ENCODE data around the gene C5orf22.

The C5orf22 gene

DNA sequence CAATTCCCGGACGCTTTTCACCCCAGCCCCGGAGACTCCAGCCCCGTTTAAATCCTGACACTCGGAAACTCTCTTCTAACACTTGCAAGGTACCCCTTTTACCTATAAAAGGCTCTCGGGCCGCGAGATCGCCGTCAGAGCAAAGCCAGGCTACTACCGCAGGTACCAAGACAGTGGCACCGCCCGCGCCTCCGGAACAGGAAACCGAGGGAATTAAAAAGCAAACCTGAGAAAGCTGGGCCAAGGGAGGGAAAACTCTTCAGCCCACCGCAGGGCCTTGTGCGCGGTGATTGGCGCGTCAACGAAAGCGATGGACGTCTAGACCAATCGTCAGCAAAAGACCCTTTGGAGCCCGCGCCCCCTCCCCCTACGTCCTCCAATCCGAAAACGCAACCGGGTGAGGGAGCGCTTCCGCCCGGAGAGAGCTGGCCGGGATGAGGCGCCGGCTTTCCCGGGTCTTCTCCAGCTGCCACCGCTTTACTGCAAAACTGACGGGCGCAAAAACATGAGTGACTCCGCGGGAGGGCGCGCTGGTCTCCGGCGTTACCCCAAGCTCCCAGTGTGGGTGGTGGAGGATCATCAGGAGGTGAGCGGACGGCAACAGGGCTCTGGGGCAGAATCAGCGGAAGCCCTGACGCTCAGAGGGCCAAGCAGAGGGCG is at the start of gene C5orf22, which contains the start of gene DROSHA:
C5orf22 (plus strand) TSS at position 414 of the 660 bp plus-strand sequence; CDS start at position 506, 92 bp downstream.
DROSHA (minus strand) TSS at position 206 of the 660 bp plus-strand sequence. CDS start 3,034 bp downstream, outside the sequence.
- peak within 1 kb of the TSS; percentile 98 for H3K27ac Mint-ChIP-seq
- no peaks in the 10 kb centered on the region for H3K9me3 Mint-ChIP-seq
- peaks cover 94% of the 10 kb centered on the region for H3K36me3 Mint-ChIP-seq (ENCODE audit: low read depth)
- H3K27me3 Mint-ChIP-seq: no peaks in the 10 kb centered on the region
- H3K4me1 Mint-ChIP-seq (ENCODE audit: low read depth): peaks cover 52% of the 10 kb centered on the region
- peak within 1 kb of the TSS; percentile 94 for H3K4me3 Mint-ChIP-seq
- DNase-seq: peak; percentile 94

DNA sequence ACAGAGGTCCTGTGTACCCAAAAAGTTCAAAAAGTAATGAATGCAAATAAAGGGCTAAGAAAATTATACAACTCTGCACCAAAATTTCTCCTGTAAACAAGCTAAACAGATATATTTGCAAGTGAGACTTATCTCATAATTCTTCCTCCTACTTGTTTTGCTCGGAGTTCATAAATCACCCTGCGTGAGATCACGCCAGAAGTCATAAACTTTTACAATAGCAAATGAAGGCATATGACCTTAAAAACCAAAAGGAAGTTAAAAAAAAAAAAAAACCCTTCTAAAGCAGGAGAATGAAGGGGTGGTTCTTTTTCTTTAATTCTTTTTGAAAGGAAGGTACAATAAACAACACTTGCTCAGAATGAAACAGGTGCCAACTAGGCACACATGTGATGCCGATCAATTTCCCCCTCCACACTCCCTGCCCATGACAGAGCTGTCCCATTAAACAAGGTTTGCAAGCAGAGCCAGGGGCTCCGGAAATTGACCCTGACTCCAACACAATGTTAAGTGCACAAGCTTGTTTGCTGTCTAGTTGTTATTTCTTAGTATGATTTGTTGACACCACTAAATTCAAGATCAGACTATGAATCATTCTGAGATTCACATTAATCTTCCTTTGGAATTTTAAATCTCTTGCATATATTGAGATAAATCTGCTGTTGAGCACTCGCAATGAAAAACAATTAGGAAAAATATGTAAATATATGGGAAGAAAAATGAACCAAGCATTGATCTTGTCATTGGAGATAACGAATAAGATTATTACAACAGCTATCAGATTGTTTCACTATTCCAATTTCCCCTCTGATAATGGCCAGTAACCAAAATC is 46.5 kb upstream of the C5orf22 start:
- no peaks in the 10 kb centered on the region for H3K4me1 Mint-ChIP-seq (ENCODE audit: low read depth)
- H3K27me3 Mint-ChIP-seq: no peaks in the 10 kb centered on the region
- no peak for DNase-seq
- H3K27ac Mint-ChIP-seq: no peak overlapping the region
- H3K4me3 Mint-ChIP-seq: no peak overlapping the region
- peaks cover 91% of the 10 kb centered on the region for H3K36me3 Mint-ChIP-seq (ENCODE audit: low read depth)
- no peaks in the 10 kb centered on the region for H3K9me3 Mint-ChIP-seq

DNA sequence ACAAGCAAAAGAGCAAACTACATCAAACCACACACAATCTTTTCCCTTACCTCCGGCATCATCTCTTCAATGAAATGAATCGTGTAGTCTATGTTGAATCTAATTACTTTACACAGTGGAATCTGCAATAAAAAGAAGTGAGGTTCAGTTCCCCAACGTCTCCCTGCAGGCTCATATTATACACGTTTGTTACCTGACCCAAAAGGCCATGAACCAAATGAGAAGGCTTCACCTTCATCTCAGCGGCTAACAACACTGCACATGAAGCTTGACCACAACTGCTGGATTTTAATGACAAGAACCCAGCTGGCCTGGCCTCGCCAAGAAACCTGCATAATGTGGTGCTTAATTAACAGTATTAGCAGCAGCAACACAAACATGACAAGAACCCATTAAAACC is 45.7 kb upstream of the C5orf22 start:
- Mint-ChIP-seq H3K9me3 (no peaks in the 10 kb centered on the region), H3K27me3 (no peaks in the 10 kb centered on the region), H3K27ac (no peak overlapping the region), H3K4me1 (ENCODE audit: low read depth) (no peaks in the 10 kb centered on the region), H3K36me3 (ENCODE audit: low read depth) (peaks cover 91% of the 10 kb centered on the region), H3K4me3 (no peak overlapping the region)
- no peak for DNase-seq

DNA sequence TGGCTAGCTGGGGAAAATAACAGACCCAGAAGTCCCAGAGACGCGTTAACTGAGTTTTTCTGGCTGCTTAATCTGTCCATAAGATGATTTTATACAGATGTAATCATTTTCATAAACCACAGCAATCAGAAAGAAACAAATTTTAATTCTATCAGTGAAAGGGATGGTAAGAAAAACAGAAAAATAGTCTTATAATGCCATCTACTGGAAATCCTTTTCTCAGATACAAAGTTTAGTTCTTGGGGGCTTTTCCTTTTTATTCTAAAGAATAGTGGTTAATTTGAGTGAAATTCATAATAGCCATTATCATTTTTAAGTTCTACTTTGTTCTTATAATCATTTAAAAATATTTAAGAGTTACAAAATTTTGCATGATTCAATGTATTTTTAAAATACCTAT is 44.6 kb upstream of the C5orf22 start:
- Mint-ChIP-seq H3K4me1 (ENCODE audit: low read depth) (no peaks in the 10 kb centered on the region), H3K36me3 (ENCODE audit: low read depth) (peaks cover 91% of the 10 kb centered on the region), H3K4me3 (no peak overlapping the region), H3K27ac (no peak overlapping the region), H3K9me3 (no peaks in the 10 kb centered on the region), H3K27me3 (no peaks in the 10 kb centered on the region)
- DNase-seq: no peak

DNA sequence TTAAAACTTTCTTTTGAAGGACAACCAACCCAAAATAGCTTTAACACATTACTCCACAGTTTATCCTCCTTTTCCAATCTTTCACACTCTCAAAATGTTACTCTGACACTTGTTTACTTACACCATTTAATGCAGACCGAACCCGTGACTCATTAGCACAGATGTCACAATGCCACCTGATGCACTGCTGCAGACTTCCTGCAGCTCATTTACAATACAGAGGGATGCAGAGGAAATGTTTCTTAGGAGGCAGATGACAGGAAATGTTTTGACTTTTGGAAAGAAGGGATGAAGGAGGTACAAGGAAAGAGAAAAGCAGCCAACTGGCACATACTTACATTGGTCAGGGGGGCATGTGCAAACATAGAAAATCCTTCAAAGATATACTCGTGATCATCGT is 39.2 kb upstream of the C5orf22 start:
- Mint-ChIP-seq H3K4me3 (no peak overlapping the region), H3K36me3 (ENCODE audit: low read depth) (peaks cover 98% of the 10 kb centered on the region), H3K4me1 (ENCODE audit: low read depth) (no peaks in the 10 kb centered on the region), H3K27ac (no peak overlapping the region), H3K27me3 (no peaks in the 10 kb centered on the region), H3K9me3 (no peaks in the 10 kb centered on the region)
- DNase-seq: no peak

DNA sequence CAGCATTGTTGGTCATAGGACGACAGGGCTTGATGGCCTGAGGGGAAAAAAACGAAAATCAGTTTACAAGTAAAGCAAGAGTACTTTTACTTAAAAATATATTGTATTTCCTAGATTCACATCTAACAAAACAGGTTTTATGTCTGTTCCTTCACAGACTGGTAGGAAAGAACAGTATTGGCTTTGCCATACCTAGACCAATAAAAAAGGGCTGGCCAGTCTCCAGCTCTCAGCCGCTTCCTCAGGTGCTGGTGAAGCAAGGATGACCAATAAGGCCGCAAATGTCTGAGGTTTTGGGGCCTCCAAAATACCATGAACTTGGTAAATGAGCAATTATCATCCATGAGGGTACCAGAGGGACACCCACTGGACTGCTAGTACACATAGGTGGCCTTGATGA is 36.8 kb upstream of the C5orf22 start:
- H3K27ac Mint-ChIP-seq: no peak overlapping the region
- H3K36me3 Mint-ChIP-seq (ENCODE audit: low read depth): peaks cover 98% of the 10 kb centered on the region
- H3K4me1 Mint-ChIP-seq (ENCODE audit: low read depth): no peaks in the 10 kb centered on the region
- H3K27me3 Mint-ChIP-seq: no peaks in the 10 kb centered on the region
- no peaks in the 10 kb centered on the region for H3K9me3 Mint-ChIP-seq
- no peak for DNase-seq
- H3K4me3 Mint-ChIP-seq: no peak overlapping the region

DNA sequence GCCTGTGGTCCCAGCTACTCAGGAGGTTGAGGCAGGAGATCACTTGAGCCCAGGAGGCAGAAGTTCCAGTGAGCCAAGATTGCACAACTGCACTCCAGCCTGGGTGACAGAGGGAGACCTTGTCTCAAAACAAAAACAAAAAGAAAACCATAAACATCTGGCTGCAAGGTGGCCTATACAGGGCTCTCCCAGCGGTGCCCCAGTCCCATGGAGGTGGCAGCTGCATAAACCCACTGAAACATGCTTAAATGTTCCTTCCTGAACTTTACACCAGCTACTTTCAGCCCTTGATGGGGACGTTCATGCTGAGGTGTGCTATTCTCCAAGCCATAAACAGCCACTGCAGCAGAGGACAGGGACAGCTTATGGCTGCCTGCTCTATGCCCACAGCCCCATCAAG is 35.8 kb upstream of the C5orf22 start:
- H3K27me3 Mint-ChIP-seq: no peaks in the 10 kb centered on the region
- H3K4me1 Mint-ChIP-seq (ENCODE audit: low read depth): no peaks in the 10 kb centered on the region
- no peak overlapping the region for H3K27ac Mint-ChIP-seq
- H3K4me3 Mint-ChIP-seq: no peak overlapping the region
- DNase-seq: no peak
- H3K9me3 Mint-ChIP-seq: no peaks in the 10 kb centered on the region
- peaks cover 98% of the 10 kb centered on the region for H3K36me3 Mint-ChIP-seq (ENCODE audit: low read depth)

DNA sequence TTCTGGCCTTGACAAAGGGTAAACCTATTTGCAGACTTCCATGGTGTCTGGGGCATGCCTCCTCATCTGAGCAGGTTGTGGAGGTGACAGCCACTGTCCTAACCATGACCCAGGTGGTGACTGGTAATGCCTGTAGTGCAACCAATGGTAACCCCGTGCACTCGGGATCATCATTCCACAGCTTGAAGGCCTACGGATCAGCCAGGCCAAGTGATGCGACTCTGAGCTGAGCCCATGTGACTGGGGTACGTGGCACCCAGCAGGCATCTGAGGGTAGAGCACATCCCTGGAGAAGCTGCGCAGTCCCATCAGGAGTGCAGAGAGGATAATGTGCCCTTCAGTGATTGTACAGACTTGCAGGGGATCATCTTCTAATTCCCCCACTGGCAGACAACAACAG is 35.2 kb upstream of the C5orf22 start:
- Mint-ChIP-seq H3K27ac (no peak overlapping the region), H3K36me3 (ENCODE audit: low read depth) (peaks cover 98% of the 10 kb centered on the region), H3K4me1 (ENCODE audit: low read depth) (no peaks in the 10 kb centered on the region), H3K27me3 (no peaks in the 10 kb centered on the region), H3K9me3 (no peaks in the 10 kb centered on the region), H3K4me3 (no peak overlapping the region)
- no peak for DNase-seq

DNA sequence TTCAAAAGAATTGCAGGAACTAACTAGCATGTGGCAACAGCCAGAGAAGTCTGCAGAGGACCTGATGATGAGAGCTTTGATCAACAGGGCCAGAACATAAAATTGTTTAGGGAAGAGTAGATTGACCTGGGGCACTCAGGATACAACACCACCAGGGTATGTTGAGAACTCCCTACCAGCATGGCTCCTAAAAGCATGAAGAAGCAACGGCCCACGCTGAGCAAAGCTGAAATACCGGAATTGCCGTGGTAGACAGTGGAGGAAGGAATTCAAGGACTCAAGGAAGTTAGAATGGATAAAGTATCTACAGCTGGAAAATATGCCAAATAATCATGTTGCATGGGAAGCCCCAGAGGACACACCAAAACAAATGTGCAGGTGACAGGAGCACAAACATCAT is 31.8 kb upstream of the C5orf22 start:
- Mint-ChIP-seq H3K9me3 (no peaks in the 10 kb centered on the region), H3K27me3 (no peaks in the 10 kb centered on the region), H3K4me1 (ENCODE audit: low read depth) (no peaks in the 10 kb centered on the region), H3K36me3 (ENCODE audit: low read depth) (peaks cover 100% of the 10 kb centered on the region), H3K4me3 (no peak overlapping the region), H3K27ac (no peak overlapping the region)
- no peak for DNase-seq

DNA sequence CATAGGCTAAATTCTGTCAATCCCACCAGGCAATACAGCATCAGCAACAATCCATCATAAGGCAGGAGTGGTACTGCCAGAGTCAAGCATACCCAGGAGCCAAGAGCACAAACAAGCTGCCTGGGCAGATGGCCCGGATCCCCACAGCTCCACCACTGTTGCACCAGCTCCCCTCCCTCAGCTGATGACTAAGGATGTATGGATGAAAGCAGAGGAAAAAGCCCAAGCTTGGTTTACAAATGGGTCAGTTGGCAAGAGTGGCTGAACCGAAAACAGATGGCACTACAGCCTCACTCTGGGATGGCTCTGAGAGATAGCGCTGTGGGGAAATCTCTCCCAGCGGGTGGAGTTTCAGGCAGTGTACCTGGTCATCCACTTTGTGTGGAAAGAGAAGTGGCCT is 29.6 kb upstream of the C5orf22 start:
- H3K27ac Mint-ChIP-seq: no peak overlapping the region
- no peaks in the 10 kb centered on the region for H3K9me3 Mint-ChIP-seq
- no peak overlapping the region for H3K4me3 Mint-ChIP-seq
- no peaks in the 10 kb centered on the region for H3K27me3 Mint-ChIP-seq
- peaks cover 100% of the 10 kb centered on the region for H3K36me3 Mint-ChIP-seq (ENCODE audit: low read depth)
- DNase-seq: no peak
- H3K4me1 Mint-ChIP-seq (ENCODE audit: low read depth): no peaks in the 10 kb centered on the region

DNA sequence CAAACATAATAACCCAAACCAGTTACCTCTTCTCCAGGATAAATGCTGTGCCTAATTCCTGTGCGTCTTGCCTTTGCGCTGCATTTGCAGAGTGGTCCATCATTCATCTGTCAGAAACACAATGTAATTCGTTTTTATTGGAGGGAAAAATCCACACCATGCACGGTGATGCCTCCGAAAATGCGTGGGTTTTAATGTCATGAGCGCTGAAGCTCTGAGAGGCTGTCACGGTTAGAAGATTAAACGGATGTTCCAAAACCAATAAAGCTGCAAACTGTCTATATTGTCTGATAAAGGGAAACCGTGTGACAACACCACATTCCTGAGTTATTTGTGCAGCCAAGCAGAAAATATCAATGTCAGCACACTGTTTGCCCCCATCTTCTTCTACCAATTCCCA is 27.6 kb upstream of the C5orf22 start:
- no peak for DNase-seq
- Mint-ChIP-seq H3K27me3 (no peaks in the 10 kb centered on the region), H3K27ac (no peak overlapping the region), H3K4me1 (ENCODE audit: low read depth) (no peaks in the 10 kb centered on the region), H3K9me3 (no peaks in the 10 kb centered on the region), H3K4me3 (no peak overlapping the region), H3K36me3 (ENCODE audit: low read depth) (peaks cover 97% of the 10 kb centered on the region)

DNA sequence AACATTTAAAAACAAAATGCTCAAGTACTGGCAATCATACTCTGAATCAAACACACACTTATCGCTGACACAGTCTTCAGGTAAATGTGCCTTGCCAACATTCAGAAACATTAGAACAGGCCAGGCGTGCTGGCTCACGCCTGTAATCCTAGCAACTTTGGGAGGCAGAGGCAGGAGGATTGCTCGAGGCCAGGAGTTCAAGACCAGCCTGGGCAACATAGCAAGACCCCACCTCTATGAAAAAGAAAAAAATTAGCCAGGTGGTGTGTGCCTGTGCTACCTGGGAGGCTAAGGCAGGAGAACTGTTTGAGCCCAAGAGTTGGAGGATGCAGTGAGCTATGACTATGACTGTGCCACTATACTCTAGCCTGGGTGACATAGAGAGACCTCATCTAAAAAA is 20.8 kb upstream of the C5orf22 start:
- peaks cover 95% of the 10 kb centered on the region for H3K36me3 Mint-ChIP-seq (ENCODE audit: low read depth)
- H3K4me1 Mint-ChIP-seq (ENCODE audit: low read depth): no peaks in the 10 kb centered on the region
- DNase-seq: no peak
- H3K27ac Mint-ChIP-seq: no peak overlapping the region
- H3K27me3 Mint-ChIP-seq: no peaks in the 10 kb centered on the region
- no peak overlapping the region for H3K4me3 Mint-ChIP-seq
- H3K9me3 Mint-ChIP-seq: no peaks in the 10 kb centered on the region

DNA sequence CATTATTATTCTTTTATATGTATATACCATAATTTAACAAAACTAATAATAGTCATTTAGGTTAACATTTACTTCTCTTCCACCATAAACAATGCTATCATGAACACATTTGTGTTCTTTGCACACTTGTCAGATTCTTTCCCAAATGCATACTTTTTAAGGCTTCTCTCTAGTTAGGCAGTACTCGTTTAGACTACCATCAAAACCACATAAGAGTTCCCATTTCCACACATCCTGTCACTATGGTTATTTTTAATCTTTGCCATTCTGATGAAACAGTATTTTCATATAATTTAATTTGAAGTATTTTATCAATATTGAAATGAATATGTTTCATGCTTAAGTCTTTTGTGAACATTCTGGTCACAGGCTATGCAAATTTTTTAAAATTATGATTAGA is 15.3 kb upstream of the C5orf22 start:
- no peak overlapping the region for H3K27ac Mint-ChIP-seq
- no peak for DNase-seq
- no peaks in the 10 kb centered on the region for H3K9me3 Mint-ChIP-seq
- H3K27me3 Mint-ChIP-seq: no peaks in the 10 kb centered on the region
- peaks cover 13% of the 10 kb centered on the region for H3K4me1 Mint-ChIP-seq (ENCODE audit: low read depth)
- peaks cover 85% of the 10 kb centered on the region for H3K36me3 Mint-ChIP-seq (ENCODE audit: low read depth)
- no peak overlapping the region for H3K4me3 Mint-ChIP-seq

DNA sequence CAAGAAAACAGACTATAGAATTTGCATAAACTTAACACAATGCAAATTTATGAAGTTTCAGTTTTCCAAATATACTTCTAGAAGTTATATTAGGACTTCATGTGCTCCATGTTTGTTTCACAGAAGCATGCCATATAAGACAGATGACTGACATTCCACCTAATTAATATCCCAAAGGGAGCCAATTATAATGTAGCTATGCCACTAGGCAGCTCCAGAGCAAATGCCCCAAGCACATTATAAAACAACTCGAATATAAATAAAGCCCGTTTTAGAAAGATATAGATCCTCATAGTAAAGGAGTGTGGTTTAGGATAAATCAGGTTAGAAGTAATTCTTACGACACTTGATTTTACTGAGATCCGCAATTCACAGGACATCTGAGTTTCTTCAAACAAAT is 9.1 kb upstream of the C5orf22 start:
- H3K36me3 Mint-ChIP-seq (ENCODE audit: low read depth): peaks cover 95% of the 10 kb centered on the region
- no peak for DNase-seq
- peaks cover 20% of the 10 kb centered on the region for H3K4me1 Mint-ChIP-seq (ENCODE audit: low read depth)
- H3K27me3 Mint-ChIP-seq: no peaks in the 10 kb centered on the region
- no peaks in the 10 kb centered on the region for H3K9me3 Mint-ChIP-seq
- H3K27ac Mint-ChIP-seq: no peak overlapping the region
- H3K4me3 Mint-ChIP-seq: no peak overlapping the region

DNA sequence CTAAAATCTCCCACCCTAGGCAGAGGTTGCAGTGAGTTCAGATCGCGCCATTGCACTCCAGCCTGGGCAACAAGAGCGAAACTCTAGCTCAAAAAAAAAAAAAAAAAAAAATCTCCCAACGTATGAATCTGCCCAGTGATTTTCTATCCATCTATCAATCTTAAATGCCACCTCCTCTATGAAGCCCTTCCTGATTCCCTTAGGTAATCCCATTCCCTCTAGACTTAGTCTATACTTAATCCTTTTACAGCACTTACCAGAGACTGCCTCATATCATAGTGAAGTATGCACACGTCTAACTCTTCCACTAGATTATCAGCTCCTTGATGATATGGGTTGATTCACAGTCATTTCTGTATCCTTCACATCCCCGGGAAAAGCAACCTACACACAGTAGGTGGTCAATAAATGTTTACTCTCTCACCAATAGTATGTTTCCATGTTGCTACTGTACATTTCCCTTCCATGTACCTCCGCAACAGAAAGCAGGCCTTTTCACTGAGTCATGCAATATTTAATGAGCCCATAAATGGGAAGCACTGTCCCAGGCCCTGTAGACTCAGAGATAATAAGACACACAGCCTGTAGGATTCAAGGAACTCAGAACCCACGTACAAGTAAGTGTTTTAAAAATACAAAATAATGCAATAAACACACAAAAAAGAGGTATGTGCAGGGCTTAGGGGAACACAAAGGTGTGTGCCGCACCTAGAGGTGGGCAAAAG is 1.4 kb upstream of the C5orf22 start:
- Mint-ChIP-seq H3K9me3 (no peaks in the 10 kb centered on the region), H3K27ac (peak overlapping the region; percentile 98), H3K27me3 (no peaks in the 10 kb centered on the region), H3K4me3 (peak overlapping the region; percentile 94), H3K36me3 (ENCODE audit: low read depth) (peaks cover 98% of the 10 kb centered on the region), H3K4me1 (ENCODE audit: low read depth) (peaks cover 52% of the 10 kb centered on the region)
- DNase-seq: no peak
